Measurements from ENCODE around the gene POP4.
"Not testable (repeated sequence)": the region's sequence is repeated elsewhere in the genome, so short reads cannot be mapped to it uniquely, and the experiment has no call there.

The POP4 gene

GRCh38 chr19:29610574-29611271 lies 4.6 kb downstream of the POP4 start:
- DNase-seq (ENCODE audit: low read depth), result peak; percentile 81

- DNase-seq (ENCODE audit: low read depth), result no peak
These were observed 6.0 kb downstream of the POP4 start for GRCh38 chr19:29612121-29612520.

- DNase-seq (ENCODE audit: low read depth), result no peak
These were observed 6.9 kb downstream of the POP4 start for GRCh38 chr19:29612801-29613595.

- no peak for DNase-seq (ENCODE audit: low read depth)
These were observed 8.0 kb downstream of the POP4 start for GRCh38 chr19:29614046-29614445.

- no peak for DNase-seq (ENCODE audit: low read depth)
These were observed 8.7 kb downstream of the POP4 start for GRCh38 chr19:29614780-29615179.

- no peak for DNase-seq (ENCODE audit: low read depth)
These were observed 9.9 kb downstream of the POP4 start for GRCh38 chr19:29615891-29616425.

GRCh38 chr19:29616541-29616940 lies 10.5 kb downstream of the POP4 start:
- DNase-seq (ENCODE audit: low read depth), result no peak

- DNase-seq (ENCODE audit: low read depth), result no peak
These were observed 11.5 kb downstream of the POP4 start for GRCh38 chr19:29617366-29618266.

GRCh38 chr19:29618434-29618833 lies 12.4 kb downstream of the POP4 start:
- no peak for DNase-seq (ENCODE audit: low read depth)

- no peak for DNase-seq (ENCODE audit: low read depth)
These were observed 12.8 kb downstream of the POP4 start for GRCh38 chr19:29618871-29619270.

- DNase-seq (ENCODE audit: low read depth), result peak; percentile 58
These were observed 14.9 kb downstream of the POP4 start for GRCh38 chr19:29620931-29621351.

GRCh38 chr19:29622166-29623070 lies 16.3 kb downstream of the POP4 start:
- DNase-seq (ENCODE audit: low read depth), result no peak

- peak; percentile 57 for DNase-seq (ENCODE audit: low read depth)
These were observed 17.8 kb downstream of the POP4 start for GRCh38 chr19:29623726-29624488.

GRCh38 chr19:29624489-29625185 lies 18.6 kb downstream of the POP4 start:
- no peak for DNase-seq (ENCODE audit: low read depth)

GRCh38 chr19:29625186-29625651 lies 19.1 kb downstream of the POP4 start:
- no peak for DNase-seq (ENCODE audit: low read depth)

- no peak for DNase-seq (ENCODE audit: low read depth)
These were observed 20.3 kb downstream of the POP4 start for GRCh38 chr19:29626386-29626785.

- DNase-seq (ENCODE audit: low read depth), result not testable (repeated sequence)
These were observed 20.7 kb downstream of the POP4 start for GRCh38 chr19:29626832-29627231.

GRCh38 chr19:29628661-29629385 lies 22.7 kb downstream of the POP4 start:
- DNase-seq (ENCODE audit: low read depth), result no peak

Data from activated T-cell treated with anti-CD3 and anti-CD28 coated beads for 24 hours (primary cell).